Islet of Langerhans (tissue), 1 donor: ENCODE measurements around the gene PTPN14.
"Not testable (repeated sequence)": the region's sequence is repeated elsewhere in the genome, so short reads cannot be mapped to it uniquely, and the experiment has no call there.

Experiments
- FAIRE-seq: peaks from one replicate; lab custom pipeline; 2011; peaks lifted over from hg19 to GRCh38; lab: Jason Lieb, UNC

The PTPN14 gene

GRCh38 chr1:214509622-214510021 lies 41.8 kb downstream of the PTPN14 start:
- FAIRE-seq, result not testable (repeated sequence)

DNA sequence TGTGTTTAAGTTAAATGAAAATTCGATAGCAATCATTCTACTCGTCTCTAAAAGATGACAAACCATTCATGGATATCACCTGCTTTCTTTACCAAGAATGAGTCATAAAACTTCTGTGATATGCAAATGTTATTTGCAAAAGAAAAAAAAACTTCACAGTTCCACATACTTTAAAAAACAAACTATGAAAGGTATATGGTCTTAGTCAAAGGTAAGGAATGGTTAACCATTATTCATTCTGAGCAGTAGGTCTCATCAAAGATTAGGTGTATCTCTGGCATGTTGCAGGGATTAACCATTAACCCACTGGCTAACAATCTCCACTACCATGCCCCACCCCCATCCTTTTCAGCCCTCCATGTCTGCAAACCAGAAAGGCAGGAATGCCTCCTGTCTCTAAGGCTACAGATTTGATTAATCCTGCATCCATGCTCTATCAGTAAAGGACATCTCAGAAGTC lies 44.4 kb downstream of the PTPN14 start:
- FAIRE-seq, result no peak

GRCh38 chr1:214505134-214505533 lies 46.3 kb downstream of the PTPN14 start:
- no peak for FAIRE-seq

- no peak for FAIRE-seq
These were observed 47.1 kb downstream of the PTPN14 start for GRCh38 chr1:214504330-214504729.

- no peak for FAIRE-seq
These were observed 47.8 kb downstream of the PTPN14 start for GRCh38 chr1:214503553-214503952.

DNA sequence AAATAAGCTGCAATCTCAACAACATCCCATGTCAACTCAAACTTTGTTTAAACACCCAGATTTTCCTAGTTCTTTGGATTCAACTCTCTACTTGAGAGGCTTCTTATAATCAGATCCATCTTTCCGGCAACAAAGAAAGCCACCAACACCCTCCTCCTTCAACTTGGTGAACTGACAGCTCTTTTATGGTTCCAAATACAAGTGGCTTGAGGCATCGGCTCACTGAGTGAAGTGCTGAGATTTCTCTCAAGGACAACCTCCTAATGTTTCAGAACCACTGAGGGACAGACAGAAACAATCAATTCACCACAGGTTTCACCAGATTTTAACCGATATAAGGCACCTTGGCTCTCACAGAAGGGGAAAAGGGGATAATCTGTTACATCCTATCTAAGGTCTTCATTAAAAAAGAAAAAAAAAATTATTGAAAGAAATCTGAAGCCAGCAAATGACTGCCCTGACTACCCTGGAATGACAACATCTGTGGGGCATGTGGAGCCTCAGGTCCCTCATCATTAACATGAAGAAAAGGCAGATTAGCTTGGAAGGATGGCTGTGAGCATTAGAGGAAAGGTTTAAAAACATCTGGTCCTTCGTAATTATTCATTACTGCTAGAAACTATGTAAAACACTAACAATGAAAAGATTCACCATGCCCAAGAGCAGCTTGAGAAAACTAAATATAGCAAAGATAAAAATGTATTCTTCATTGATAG lies 50.9 kb downstream of the PTPN14 start:
- no peak for FAIRE-seq

DNA sequence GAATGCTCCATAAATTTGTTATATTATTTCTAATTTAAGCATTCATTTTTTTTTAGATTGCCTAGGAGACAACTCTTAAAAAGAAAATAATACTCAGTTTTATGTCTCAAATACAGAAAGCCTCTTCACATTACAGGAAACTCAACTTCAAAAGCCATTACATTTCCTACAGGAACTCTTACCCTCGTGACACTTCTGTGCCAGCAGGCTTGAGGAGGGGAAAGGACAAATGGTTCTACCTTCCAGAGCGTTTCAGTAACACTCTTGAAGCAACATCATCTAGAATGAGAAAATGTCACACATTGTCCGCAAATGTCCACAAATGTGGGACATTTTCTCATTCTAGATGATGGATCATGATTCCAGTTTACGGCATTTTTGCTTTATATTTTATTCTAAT lies 51.7 kb downstream of the PTPN14 start:
- FAIRE-seq, result no peak

DNA sequence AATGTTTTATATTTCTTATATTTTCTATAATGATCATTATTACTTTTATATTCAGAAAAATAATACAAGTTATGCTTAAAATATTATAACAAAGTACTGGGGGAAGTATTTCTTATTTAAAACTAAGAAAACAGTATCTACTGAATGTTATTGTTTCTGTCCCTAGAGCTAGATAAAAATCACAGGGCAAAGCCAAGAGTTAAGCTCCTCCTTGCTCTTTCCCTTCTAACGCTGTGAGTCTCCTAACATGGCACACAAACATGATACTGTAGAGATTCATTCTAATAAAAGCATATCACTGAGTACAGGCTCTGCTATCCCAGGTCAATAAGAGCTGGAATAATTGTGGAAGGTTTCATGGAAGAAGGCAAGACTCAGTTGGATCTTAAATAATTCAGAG lies 53.4 kb downstream of the PTPN14 start:
- FAIRE-seq, result no peak

DNA sequence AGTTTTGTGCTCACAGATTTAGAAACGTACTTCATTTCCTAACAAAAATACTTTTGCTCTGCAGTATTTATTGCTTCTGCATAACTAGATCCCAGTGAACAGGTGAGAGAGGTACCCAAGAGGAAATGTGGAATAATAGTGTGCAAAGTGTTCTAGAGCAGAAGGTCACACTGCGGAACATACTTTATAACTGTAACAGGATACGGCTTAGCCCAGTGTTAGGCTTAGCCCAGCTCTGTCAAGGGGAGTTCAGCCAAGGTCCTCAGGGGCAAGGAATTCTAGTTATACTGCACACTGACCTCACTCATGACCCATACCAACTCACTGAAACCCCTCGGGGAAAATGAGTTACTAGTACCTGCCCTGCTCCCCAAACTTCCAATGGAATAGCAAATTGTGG lies 55.3 kb downstream of the PTPN14 start:
- no peak for FAIRE-seq

DNA sequence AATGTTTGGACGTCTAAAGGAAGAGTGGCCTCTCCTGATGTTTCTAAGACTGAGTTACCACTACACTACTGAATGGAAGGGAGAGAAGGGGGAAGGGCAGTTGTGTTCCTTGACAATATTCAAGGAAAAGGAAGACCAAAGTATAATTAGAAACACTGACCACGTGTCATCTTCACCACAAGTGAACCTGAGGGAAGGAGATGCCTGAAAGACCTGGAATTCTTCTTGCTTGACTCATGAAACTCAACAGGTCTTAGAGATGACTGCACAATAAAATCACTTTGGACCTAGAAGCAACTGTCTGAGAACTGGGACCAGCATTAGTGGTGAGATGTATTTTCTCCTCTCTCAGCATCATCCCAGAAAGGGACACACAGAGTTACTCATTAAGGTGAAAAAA lies 56.7 kb downstream of the PTPN14 start:
- no peak for FAIRE-seq

GRCh38 chr1:214494179-214494578 lies 57.2 kb downstream of the PTPN14 start:
- FAIRE-seq, result not testable (repeated sequence)

DNA sequence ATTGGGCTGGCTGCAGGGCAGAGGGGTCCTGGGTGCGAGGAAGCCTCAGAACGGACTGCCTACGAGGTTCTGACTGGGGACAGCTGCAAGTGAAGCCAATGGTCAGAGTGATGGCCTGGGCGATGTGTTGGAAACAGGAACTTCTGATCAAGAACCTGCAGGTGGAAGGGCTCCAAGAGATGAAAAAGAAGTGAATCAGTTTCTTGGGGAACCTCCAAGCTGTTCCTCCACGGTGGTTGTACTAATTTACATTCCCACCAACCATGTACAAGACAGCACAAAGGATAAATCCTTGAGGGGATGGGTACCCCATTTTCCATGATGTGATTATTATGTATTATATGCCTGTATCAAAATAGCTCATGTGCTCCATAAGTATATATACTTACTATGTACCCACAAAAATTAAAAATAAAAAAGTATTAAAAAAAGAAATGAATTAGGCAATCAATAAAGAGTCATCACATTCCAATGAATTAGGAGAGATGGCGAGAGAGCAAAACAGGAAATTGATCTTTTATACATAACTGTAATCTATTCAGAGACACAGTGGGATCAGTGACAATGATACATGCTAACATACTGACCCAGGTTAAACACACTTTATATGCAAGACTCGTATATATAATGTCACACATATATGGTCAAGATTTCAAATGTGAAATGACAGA lies 58.1 kb downstream of the PTPN14 start:
- no peak for FAIRE-seq

DNA sequence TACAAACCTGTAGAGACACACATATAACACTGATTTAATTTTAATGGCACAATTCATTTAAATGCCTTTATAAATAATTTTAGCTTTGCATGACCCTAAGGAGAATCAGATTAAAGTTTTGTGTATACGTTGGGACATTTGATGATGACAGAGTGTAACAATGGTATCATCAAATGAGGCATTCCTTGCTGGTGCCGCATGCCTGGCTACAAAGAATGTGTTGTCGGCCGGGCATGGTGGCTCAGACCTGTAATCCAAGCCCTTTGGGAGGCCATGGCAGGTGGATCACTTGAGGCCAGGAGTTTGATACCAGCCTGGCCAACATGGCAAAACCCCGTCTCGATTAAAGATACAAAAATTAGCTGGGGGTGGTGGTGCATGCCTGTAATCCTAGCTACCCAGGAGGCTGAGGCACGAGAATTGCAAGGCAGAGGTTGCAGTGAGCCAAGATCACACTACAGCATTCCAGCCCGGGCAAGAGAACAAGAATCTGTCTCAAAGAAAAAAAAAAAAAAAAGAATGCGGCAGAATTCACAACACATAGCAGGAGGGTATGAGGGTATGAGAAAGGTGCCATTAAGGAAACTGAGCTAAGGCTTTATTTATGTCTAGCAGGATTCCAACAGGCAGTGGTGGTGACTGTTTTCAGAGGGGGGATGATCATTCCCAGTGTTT lies 58.9 kb downstream of the PTPN14 start:
- FAIRE-seq, result no peak

GRCh38 chr1:214491468-214492146 lies 59.8 kb downstream of the PTPN14 start:
- FAIRE-seq, result no peak

- no peak for FAIRE-seq
These were observed 66.3 kb downstream of the PTPN14 start for GRCh38 chr1:214485151-214485550.

DNA sequence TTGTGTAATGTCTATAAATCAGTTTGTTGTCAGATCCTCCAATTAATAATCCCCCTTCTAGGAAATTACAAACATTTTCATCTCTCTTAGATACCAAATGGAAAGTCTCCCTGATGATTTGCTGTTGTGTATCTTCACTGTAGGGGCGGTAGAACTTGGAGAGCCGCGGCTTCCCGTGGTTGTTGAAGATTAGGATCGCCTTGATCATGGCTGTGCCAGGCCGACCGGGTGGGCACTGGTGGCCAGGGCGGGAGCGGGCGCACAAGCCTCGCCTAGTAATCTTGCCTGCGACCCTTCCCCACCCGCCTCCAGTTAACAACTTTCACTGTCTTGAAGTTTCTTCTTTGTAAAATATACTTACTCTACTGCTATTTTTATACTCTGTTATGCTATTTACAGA lies 68.2 kb downstream of the PTPN14 start:
- FAIRE-seq, result not testable (repeated sequence)

- not testable (repeated sequence) for FAIRE-seq
These were observed 69.3 kb downstream of the PTPN14 start for GRCh38 chr1:214481983-214482634.

DNA sequence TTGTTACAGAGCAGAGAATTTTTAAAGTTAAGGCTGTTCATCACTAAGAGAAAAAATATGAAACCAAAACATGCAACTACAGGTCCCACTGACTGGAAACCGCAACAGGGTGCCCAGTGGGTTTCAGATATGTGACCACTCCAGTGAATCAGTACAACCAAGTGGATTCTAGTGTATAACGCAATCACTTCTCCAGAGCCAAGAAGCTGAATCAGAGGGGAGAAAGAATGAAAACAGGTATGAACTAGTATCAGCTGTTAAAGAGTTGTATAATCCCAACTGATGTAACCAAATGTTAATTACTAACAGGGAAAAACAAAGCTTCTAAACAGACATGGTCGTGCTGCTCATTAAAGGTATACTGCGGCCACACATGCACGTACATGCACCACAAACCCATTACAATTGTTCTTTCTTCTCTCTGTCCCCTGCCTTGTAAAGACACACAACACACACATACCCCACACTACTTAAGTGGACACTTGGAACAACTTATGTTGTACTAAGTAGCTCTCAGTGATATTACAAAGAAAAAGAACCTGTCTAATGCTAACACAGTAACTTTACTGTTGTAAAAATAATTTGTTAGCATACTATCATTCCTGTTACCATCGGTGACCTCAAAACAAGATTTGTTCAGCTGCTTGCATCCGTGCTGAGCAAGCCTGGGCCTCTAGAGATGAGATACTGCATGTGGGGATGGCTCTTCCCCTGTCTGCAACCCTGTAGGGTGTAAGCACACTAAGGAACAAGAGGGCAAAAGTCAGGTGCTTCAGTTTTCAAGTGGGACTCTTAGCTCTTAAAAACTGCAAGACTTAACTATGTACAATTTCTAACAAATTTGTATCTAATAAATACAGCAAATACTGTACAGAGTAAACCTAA lies 74.2 kb downstream of the PTPN14 start:
- FAIRE-seq, result no peak

DNA sequence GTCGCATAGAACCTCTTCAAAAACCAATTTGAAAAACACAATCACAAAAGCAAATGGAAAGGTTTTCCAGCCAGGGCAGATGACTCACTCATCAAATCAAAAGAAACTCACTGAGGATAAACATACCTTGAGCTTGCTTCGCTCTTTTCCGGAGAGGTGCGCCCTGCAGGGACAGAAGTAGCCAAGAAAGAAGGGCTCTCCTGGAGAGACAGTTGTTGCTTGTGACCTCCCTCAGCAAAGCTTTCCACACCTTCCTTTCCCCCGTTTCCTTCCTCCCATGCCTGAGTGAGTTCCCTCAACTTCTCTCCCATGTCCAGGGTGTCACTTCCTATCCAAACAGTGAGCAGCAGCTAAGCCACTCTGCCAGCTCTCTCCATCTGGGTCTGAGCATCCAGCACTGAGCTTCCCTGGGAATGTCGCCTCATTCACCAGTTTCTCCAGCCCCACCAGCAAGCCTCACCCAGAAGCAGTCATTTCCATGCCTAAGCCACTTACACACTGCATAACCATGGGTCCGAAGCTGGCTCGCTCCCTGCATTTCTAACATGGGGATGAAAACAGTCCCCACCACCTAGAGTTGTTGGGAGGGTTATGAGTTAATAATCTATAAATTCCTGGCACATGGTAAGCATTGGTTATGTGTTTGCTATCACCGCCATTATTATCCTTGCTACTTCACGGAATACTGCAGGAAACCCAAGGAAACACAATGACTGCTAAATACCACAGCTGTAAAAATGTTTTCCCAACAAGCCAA lies 75.0 kb downstream of the PTPN14 start:
- no peak for FAIRE-seq

GRCh38 chr1:214475746-214476145 lies 75.7 kb downstream of the PTPN14 start:
- no peak for FAIRE-seq
